Putamen (tissue), 1 donor: ENCODE measurements around the gene DLGAP1.

Experiments
- DNase-seq: peaks from one replicate; pipeline ENCODE4 v3.0.0-alpha.2; 2016; ENCODE audit warnings: low spot score

The DLGAP1 gene

GRCh38 chr18:3932276-3932675 is 522.8 kb downstream of the DLGAP1 start:
- no peak for DNase-seq

GRCh38 chr18:3931542-3932112 is 523.5 kb downstream of the DLGAP1 start:
- no peak for DNase-seq

GRCh38 chr18:3931013-3931315 is 524.1 kb downstream of the DLGAP1 start:
- no peak for DNase-seq

- DNase-seq: no peak
These were observed 524.7 kb downstream of the DLGAP1 start for GRCh38 chr18:3930126-3931012.

- no peak for DNase-seq
These were observed 530.7 kb downstream of the DLGAP1 start for GRCh38 chr18:3924455-3924854.

- no peak for DNase-seq
These were observed 531.4 kb downstream of the DLGAP1 start for GRCh38 chr18:3923750-3924149.

- DNase-seq: no peak
These were observed 533.3 kb downstream of the DLGAP1 start for GRCh38 chr18:3921826-3922225.

- no peak for DNase-seq
These were observed 534.3 kb downstream of the DLGAP1 start for GRCh38 chr18:3920832-3921231.

GRCh38 chr18:3919396-3920061 is 535.6 kb downstream of the DLGAP1 start:
- no peak for DNase-seq

GRCh38 chr18:3916082-3916481 is 539.0 kb downstream of the DLGAP1 start:
- no peak for DNase-seq

- no peak for DNase-seq
These were observed 540.1 kb downstream of the DLGAP1 start for GRCh38 chr18:3914833-3915610.

GRCh38 chr18:3914109-3914508 is 541.0 kb downstream of the DLGAP1 start:
- no peak for DNase-seq

GRCh38 chr18:3912705-3913104 is 542.4 kb downstream of the DLGAP1 start:
- DNase-seq: no peak

- DNase-seq: no peak
These were observed 543.7 kb downstream of the DLGAP1 start for GRCh38 chr18:3911413-3911812.

GRCh38 chr18:3910512-3910911 is 544.6 kb downstream of the DLGAP1 start:
- no peak for DNase-seq

- no peak for DNase-seq
These were observed 547.2 kb downstream of the DLGAP1 start for GRCh38 chr18:3907955-3908354.

GRCh38 chr18:3906116-3906750 is 548.9 kb downstream of the DLGAP1 start:
- DNase-seq: no peak

- no peak for DNase-seq
These were observed 551.8 kb downstream of the DLGAP1 start for GRCh38 chr18:3903337-3903736.

- no peak for DNase-seq
These were observed 552.4 kb downstream of the DLGAP1 start for GRCh38 chr18:3902676-3903075.

- DNase-seq: no peak
These were observed 553.3 kb downstream of the DLGAP1 start for GRCh38 chr18:3901811-3902210.

- DNase-seq: no peak
These were observed 554.1 kb downstream of the DLGAP1 start for GRCh38 chr18:3901042-3901441.

- no peak for DNase-seq
These were observed 554.8 kb downstream of the DLGAP1 start for GRCh38 chr18:3900327-3900726.
